Adrenal gland (tissue), 5 donors: ENCODE measurements around the gene IL32.

ENCODE experiments used
- CTCF ChIP-seq, 6 experiments: fragments of 450-650 bp in 4 of 6; fragments of 200-600 bp in 2 of 6; sonication (generic) in 1 of 6; IDR thresholded peaks; 1 replicate in 5 of 6; 2 replicates in 1 of 6; pipeline versions ENCODE4 v1.5.1 to v1.8.0; 2016 to 2021; ENCODE audit warnings: antibody characterized with exemption in 6 of 6, mild to moderate bottlenecking in 2 of 6, moderate library complexity in 1 of 6
- POLR2A ChIP-seq, 2 donors: fragments of 450-650 bp; IDR thresholded peaks; one replicate each; pipeline ENCODE4 v1.6.1; 2017; ENCODE audit warnings: antibody characterized with exemption in 2 of 2, mild to moderate bottlenecking in 2 of 2, moderate library complexity in 1 of 2
- donor health status: DM: no; HTN: no; CAD: no.

GRCh38 chr16:3026609-3027488 lies 38.6 kb upstream of the IL32 start:
- TF ChIP-seq CTCF (IDR thresholded peaks at IDR 0.05) = no peak
- no peak for TF ChIP-seq POLR2A (IDR thresholded peaks at IDR 0.05)
